CD4-positive, alpha-beta T cell treated with Interleukin-6 at 100 ng/mL for 8 hours (primary cell): ENCODE data around the gene CRAT.
A peak's percentile ranks its signal among the peaks of the same experiment; 100 is the strongest.
"Not testable (repeated sequence)": the region's sequence is repeated elsewhere in the genome, so short reads cannot be mapped to it uniquely, and the experiment has no call there.

Source experiments
- DNase-seq: peaks from one replicate; pipeline ENCODE4 v3.0.0-alpha.2; 2020; ENCODE audit warnings: mixed read lengths, low spot score

The CRAT gene

GRCh38 chr9:129138476-129139232, 28.1 kb upstream of the CRAT start:
- no peak for DNase-seq

DNA sequence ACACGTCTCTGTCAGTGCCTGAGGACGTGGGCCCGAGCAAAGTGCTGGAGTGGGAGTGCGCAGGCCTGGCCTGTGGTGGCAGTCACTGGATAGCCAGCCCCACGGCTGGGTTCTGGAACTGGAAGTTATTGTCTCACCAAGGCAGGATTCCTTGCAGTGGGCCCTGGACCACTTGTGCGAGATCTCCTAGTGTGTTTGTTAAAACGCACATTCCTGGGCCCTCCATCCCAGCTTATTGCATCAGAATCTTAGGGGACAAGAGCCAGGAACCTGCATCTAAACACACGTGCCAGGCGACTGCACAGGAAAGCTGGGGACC, 27.5 kb upstream of the CRAT start:
- no peak for DNase-seq

GRCh38 chr9:129137292-129138143, 26.9 kb upstream of the CRAT start:
- no peak for DNase-seq

DNA sequence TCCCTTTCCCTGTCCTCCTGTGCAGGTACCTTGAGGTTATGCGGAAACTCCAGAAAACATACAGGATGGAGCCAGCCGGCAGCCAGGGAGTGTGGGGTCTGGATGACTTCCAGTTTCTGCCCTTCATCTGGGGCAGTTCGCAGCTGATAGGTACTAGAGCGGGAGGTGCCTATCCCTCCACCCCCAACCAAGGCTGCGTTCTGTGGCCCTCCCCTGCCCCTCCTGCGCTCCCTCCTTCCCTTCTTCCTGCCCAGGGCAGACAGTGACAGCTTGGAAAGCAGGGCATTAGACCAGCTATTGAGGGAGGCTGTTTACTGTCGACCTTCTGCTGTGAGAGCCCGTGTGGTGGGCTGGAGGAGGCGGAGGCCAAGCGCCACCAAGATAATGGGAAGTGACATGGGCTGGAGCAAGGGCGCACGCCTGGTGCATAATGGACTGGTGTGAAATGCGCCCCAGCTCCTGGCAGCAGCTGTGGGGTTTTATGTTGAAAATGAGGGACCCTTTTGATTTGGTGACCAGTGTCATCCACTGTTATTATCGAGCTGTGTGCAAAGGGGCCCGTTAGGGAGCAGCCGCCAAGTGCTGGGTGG, 25.9 kb upstream of the CRAT start:
- DNase-seq, result no peak

GRCh38 chr9:129135476-129135875, 24.9 kb upstream of the CRAT start:
- DNase-seq, result no peak

GRCh38 chr9:129133082-129133481, 22.5 kb upstream of the CRAT start:
- no peak for DNase-seq

DNA sequence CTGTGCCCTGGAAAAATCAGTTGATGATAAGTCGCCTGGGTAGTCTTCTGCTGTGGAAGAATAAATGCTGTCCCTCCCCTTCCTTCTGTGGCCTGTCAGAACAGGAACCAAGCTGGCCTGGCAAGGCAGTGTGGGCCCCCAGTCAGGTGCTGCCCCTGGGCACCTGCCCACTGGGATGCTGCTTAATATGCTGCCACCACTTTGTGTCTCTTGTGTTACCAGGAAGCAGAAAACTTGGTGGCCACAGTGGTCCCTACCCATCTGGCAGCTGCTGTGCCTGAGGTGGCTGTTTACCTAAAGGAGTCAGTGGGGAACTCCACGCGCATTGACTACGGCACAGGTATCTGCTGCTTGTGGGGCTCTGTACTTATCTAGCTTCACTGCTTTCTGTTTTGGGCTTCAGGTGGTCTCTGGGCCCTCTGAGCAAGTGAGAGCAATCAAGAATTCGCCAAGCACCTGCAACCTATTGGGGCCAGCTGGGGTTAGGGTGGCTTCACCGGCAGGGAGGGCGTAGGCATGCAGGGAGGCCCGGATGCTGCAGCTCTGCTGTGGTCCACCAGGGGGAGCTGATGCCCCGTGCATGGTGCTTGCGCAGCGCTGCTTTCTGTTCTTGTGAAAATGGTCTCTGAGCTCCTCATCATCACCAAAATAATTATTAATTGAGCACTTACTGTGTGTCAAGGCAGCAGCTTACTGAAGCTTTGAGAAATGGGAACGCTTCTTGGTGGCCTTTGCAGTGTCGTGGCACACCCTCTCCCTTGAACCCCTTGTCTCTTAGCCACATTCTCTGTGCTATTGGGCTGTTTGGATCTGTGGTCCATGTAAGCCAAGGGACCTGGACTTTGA, 20.9 kb upstream of the CRAT start:
- peak; percentile 83 for DNase-seq

- DNase-seq, result no peak
These were observed 20.2 kb upstream of the CRAT start for GRCh38 chr9:129130791-129131190.

DNA sequence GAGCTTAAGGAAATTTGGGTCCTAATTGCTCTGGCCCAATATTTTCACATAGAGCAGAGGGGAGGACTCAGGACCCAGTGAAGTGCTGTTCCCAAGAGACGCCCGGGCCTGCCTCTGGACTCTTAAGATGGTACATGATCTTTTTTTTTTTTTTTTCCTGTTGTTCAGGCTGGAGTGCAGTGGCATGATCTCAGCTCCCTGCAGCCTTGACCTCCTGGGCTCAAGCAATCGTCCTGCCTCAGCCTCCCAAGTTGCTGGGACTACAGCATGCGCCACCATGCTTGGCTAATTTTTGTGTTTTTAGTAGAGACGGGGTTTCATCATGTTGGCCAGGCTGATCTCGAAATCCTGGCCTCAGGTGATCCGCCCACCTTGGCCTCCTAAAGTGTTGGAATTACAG, 19.7 kb upstream of the CRAT start:
- not testable (repeated sequence) for DNase-seq

DNA sequence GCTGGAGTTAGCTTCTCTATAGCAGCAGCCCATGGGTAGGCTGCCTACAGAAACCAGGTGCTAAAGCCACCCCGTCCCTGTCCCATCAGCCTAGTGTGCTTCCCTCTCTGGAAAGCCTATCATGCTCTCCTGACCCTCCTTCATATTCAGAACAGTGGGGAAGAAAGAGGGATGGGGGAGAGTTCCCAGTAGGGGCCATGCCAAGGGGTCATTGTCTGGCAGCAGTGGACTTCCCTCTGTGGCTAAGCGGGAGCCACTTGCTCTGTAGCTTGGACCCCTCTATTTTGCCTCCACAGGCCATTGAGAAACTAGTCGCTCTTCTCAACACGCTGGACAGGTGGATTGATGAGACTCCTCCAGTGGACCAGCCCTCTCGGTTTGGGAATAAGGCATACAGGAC, 18.1 kb upstream of the CRAT start:
- DNase-seq, result no peak

DNA sequence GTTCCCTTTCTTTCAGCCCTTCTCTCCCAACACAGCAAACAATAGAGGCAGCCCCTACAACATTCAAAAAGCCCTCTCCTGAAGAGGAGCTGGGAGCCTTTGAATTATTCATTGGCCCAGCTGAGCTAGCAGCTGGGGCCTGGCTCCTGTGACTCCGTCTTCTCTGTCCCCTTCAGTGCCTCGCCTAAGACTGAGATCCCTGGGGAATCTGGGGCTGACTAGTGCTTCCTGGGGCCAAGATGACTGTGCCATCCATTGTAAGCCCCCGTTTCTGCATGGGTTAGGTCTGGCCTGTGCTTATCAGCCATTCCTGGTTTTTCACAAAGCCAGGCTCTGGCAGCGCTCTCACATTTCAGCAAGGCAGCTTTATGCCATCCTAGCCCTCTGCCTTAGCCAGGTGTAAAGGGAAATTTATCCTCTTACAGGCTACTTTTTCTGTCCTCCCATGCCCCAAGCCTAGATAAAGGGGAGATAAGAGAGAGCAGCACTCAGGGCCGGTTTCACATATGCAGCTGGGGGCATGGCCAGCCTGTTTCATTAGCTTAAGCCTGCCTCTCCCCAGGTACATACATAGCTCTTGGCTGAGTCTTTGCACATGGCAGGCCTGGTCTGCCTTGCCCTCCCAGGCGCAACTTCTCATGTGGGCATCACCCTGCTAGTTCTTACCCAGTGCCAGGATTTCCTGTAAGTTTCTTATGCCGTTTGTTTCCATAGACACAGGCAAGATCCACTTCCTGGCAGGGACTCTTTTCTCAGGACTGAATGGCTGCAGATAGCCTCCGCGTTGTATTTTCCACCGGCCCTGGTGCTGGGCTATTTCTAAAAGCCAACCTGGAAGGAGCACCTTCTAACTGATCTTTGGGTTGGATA, 16.4 kb upstream of the CRAT start:
- DNase-seq, result no peak

DNA sequence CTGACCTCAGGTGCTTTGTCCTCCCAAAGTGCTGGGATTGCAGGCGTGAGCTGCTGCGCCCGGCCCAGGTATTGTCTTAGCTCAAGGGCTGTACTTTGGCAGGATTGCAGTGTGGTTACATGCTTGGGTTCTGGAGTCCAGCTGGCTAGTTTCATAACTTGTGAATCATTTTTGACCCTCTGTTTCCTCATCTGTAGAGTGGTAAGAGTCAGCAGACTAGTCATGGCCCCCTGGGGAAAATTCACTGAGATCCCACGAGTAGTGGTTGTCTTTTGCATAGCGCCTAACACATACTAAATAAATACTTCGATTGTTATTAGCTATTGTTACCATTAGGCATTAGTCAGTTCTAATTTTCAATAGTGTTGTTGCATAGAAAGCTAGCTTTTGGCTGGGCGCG, 14.9 kb upstream of the CRAT start:
- no peak for DNase-seq

DNA sequence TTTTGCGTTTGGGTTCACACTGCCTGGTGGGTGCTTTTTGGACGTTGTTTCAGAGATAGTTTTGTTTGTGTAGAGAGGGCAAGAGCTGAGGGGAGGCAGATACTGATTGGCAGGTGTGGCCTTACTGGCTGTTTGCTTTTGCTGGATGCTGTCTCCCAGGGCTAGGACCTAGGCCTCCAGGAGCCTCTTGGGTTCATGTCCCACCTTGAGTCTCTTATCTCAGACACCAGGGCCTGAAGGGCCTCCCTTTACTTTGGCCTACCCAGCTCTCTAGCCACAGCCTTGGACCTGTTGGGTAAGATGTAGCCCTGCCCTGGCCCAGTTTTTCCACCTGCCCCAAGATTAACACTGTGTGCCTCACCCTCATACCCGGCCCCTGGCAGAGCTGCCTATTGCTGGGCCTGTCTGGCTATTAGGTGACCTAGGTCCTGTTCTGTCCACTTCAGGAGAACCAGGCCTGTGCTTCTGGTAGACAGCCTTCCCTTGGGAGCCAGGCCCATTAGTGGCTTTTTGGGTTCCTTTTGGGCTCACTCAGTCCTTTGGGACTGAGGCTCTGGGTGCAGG, 14.0 kb upstream of the CRAT start:
- no peak for DNase-seq

- not testable (repeated sequence) for DNase-seq
These were observed 12.4 kb upstream of the CRAT start for GRCh38 chr9:129122976-129123375.

DNA sequence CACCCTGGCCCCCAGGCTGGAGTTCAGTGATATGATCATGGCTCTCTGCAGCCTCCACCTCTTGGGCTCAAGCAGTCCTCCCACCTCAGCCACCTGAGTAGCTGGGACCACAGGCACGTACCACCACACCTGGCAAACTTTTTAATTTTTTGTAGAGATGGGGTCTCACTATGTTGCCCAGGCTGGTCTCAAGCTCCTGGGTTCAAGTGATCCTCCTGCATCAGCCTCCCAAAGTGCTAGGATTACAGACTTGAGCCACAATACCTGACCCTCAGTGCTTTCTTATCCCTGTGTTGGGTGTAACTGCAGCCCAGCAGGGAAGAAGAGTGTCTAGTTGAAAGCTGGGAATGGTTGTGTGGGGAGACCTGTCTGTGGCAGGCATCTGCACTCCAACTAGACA, 11.5 kb upstream of the CRAT start:
- DNase-seq, result no peak

GRCh38 chr9:129121483-129121882, 10.9 kb upstream of the CRAT start:
- no peak for DNase-seq

DNA sequence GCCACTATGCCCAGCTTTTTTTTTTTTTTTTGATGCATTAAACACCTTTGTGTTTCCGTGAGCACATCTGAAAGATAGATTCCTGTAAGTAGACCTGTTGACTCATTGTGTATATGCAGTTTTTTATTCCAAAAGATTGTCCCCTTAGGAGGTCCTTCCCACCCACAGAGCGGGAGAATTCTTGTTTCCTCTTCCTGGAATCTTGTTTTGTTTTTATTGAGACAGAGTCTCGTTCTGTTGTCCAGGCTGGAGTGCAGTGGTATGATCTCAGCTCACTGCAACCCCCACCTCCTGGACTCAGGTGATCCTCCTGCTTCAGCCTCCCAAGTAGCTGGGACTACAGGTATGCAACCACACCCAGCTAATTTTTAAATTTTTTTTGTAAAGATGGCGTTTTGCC, 8.2 kb upstream of the CRAT start:
- DNase-seq, result no peak

GRCh38 chr9:129113645-129114304, 3.2 kb upstream of the CRAT start:
- DNase-seq, result no peak

GRCh38 chr9:129112526-129112925, 1.9 kb upstream of the CRAT start:
- not testable (repeated sequence) for DNase-seq

DNA sequence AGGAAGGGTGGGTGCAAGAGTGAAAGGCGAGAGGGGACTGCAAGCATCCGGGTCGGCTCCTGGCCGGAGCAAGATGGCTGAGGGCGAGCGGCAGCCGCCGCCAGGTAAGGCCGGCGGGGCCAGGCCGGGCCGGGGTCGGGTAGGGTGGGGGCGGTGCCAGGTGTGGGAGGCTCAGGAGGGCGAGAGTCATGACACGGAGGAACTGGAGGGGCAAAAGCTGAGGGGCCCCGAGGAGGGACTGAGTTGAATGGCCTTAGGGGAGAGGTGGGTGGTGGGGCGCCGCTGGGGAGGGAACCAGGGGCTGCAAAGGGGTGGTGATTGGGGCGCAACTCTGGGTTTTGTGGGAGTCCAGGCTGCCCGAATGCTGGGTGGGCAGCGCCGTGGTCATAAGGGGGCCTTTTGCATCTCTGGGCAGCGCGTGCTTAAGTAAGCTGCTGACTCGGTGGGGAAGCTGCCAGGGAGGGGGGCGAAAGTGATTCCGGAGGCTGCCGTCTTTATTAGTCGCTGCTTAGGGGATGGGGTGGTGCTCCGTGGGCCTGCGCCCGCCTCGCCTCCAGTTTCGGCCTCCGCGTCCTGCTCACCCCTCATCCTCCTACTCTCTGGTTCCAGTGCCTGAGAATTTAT, 1.0 kb upstream of the CRAT start:
- DNase-seq, result no peak
